Heart left ventricle (tissue), 16 donors: Measurements from ENCODE around the gene LAMB3. TPM values are rescaled to one million over a fixed set of nuclear protein-coding genes. Genes with fewer than 3 reads are reported as not detected.
A peak's percentile ranks its signal among the peaks of the same experiment; 100 is the strongest.

Source experiments
- ATAC-seq, 4 donors: fragments of 200-7000 bp; cut with Tn5 transposase; one replicate each; pipeline ENCODE4 v1.9.1; 2020 to 2022; ENCODE audit warnings: moderate library complexity in 4 of 4, mild to moderate bottlenecking in 3 of 4, moderate number of reproducible peaks in 1 of 4
- DNase-seq, 5 donors: peaks; one replicate each; pipeline ENCODE4 v3.0.0-alpha.2; 2020
- H3K27ac ChIP-seq, 12 donors: fragments of 200-600 bp; sonication (generic) in 4 of 12; one replicate each; pipeline versions ENCODE4 v1.5.0 to v1.8.0; 2016 to 2022; ENCODE audit warnings: mild to moderate bottlenecking in 2 of 12
- H3K27me3 ChIP-seq, 9 donors: fragments of 200-600 bp; sonication (generic) in 2 of 9; one replicate each; pipeline versions ENCODE4 v1.5.1 to v1.8.0; 2016 to 2022; ENCODE audit warnings: mild to moderate bottlenecking in 3 of 9
- H3K36me3 ChIP-seq, 9 donors: fragments of 200-600 bp; sonication (generic) in 2 of 9; one replicate each; pipeline versions ENCODE4 v1.5.0 to v1.8.0; 2018 to 2022; ENCODE audit warnings: mild to moderate bottlenecking in 2 of 9
- H3K4me1 ChIP-seq, 12 donors: fragments of 200-600 bp; sonication (generic) in 4 of 12; one replicate each; pipeline versions ENCODE4 v1.5.0 to v1.8.0; 2016 to 2022; ENCODE audit warnings: mild to moderate bottlenecking in 3 of 12
- H3K4me3 ChIP-seq, 12 donors: fragments of 200-600 bp; sonication (generic) in 4 of 12; one replicate each; pipeline versions ENCODE4 v1.5.0 to v1.8.0; 2017 to 2022; ENCODE audit warnings: mild to moderate bottlenecking in 9 of 12, moderate library complexity in 4 of 12
- H3K9me3 ChIP-seq, 12 donors: fragments of 200-600 bp; sonication (generic) in 4 of 12; one replicate each; pipeline versions ENCODE4 v1.5.0 to v1.8.0; 2016 to 2022; ENCODE audit warnings: mild to moderate bottlenecking in 1 of 12
- POLR2A ChIP-seq, 2 donors: fragments of 450-650 bp; IDR thresholded peaks; one replicate each; pipeline ENCODE4 v1.6.1; 2017; ENCODE audit warnings: antibody characterized with exemption in 2 of 2, mild to moderate bottlenecking in 2 of 2, moderate library complexity in 2 of 2
- WGBS, 4 donors: extraction: QIAGEN DNeasy Blood & Tissue Kit in 2 of 4; methylation state at CpG; one replicate each; pipeline versions ENCODE4 v1.1.5 to v1.1.7; 2013 to 2018; 5-methylcytosine and 5-hydroxymethylcytosine counted together
- intact Hi-C, 10 donors: fragments of 100-400 bp; cut with DNase I; formaldehyde crosslinking; loops; one replicate each; pipeline versions ENCODE4 v1.11.1 to v1.14.2; 2022
- polyA plus RNA-seq, 2 donors: library from polyadenylated mRNA; stranded (reverse); fragments of 200-250 nt; gene quantifications; one replicate each; pipeline ENCODE4 v1.2.3, GENCODE V29; 2013
- total RNA-seq, 9 donors: library from RNA; depleted of rRNA in 2 of 9; stranded (reverse); fragments of >200 nt in 2 of 9; fragmentation: NEBNext Ultra II Directional in 3 of 9; extraction: Animal tissue kit (Norgen Biotek cat#: 25700) in 3 of 9; gene quantifications; one replicate each; pipeline versions ENCODE4 v1.1.0 to v1.2.4, GENCODE V29; 2016 to 2023
- TF ChIP-seq, protein P1 (sequence below), 12 donors: fragments of 200-600 bp; sonication (generic) in 4 of 12; IDR thresholded peaks; one replicate each; pipeline versions ENCODE4 v1.5.0 to v1.8.0; 2018 to 2022; ENCODE audit warnings: antibody characterized with exemption in 12 of 12, mild to moderate bottlenecking in 5 of 12
- donor health status: ischemic (EF 13 %, LVEDD 7.1; RV severe dilation, severe dysfunction).
- donor health status: healthy with polysubstance abuse.
- donor health status: DM: no; HTN: yes; CAD: no.
- donor health status: DM: no; HTN: no; CAD: no.
- donor health status: ischemic (EF 25% LVEDD 6.9; RV normal size, moderate dysfunction).
- donor health status: ischemic (EF 25% LVEDD 5.7; RV mildly dilated, moderate dysfunction).
- donor health status: healthy.
- donor health status: DM: yes; HTN: yes; CAD: no.
- donor health status: ischemic (EF 35%, LVEDD 5.7; RV mildly dilated, moderate dysfunction).
- donor health status: nonischemic (EF 11% LVEDD 7.7; RV severe dilation, severe dysfunction).
- donor health status: DM: yes; HTN: yes; CAD: no.
- donor health status: PGD.
- donor health status: ischemic (EF 29% LVEDD 5.4; RV normal size, mild dysfunction).
- donor health status: nonischemic (EF 23%, LVEDD 6.1; RV moderate dilation, normal function).

The LAMB3 gene
- total and polyA plus RNA-seq, 11 donors, result 0.83 to 7.4 (median 3.6) TPM

DNA sequence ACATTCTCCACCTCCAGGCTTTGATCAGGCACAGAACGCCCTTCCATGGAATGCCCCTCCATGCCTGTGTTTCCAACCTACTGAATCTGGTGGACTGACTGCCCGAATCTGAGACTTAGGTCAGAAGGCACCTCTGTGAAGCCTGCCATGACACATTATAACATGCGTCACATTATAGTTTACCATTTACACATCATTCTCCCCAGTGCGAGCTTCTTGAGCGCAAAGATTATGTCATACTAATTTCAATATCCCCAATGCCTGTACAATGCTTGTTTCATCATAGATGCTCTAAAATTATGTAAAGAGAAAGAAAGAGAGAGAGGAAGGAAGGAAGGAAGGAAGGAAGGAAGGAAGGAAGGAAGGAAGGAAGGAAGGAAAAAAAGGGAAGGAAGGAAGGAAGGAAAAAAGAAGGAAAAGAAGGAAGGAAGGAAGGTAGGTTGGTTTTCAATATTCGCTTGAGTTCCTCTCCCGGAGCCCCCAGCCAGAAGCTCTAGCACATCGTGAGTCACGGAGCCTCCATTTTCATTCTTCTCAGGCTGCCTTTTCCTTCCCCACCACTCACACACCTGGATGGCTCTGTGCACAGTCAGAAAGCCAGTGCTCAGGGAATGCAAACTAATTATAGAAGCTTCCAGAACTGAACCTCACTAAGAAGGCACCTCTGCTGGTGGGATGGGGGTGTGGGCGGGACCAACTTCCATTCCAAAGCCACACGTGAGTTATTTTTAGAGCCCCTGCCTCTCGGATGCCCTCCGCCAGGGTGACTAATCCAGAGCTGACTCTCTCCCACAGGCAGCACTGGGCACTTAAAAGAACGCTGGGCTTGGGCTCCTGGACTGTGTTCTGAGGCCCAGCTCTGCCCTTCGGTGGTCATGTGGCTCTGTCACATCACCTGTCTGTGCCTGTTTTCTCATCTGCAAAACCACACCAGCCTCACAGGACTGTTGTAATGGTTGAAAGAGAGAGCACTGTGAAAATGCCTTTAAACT lies 27.4 kb downstream of the LAMB3 start:
- peak in 4 of 5 donors; percentile 65 to 82 (median 74) for DNase-seq
- Histone ChIP-seq H3K4me1 (peaks cover 0 to 61% (median 38%) of the 10 kb centered on the region in 12 donors), H3K36me3 (no peaks in the 10 kb centered on the region), H3K9me3 (no peaks in the 10 kb centered on the region), H3K4me3 (no peak overlapping the region), H3K27ac (peak overlapping the region in 11 of 12 donors; percentile 37 to 80 (median 56)), H3K27me3 (no peaks in the 10 kb centered on the region)
- TF ChIP-seq, protein P1, sequence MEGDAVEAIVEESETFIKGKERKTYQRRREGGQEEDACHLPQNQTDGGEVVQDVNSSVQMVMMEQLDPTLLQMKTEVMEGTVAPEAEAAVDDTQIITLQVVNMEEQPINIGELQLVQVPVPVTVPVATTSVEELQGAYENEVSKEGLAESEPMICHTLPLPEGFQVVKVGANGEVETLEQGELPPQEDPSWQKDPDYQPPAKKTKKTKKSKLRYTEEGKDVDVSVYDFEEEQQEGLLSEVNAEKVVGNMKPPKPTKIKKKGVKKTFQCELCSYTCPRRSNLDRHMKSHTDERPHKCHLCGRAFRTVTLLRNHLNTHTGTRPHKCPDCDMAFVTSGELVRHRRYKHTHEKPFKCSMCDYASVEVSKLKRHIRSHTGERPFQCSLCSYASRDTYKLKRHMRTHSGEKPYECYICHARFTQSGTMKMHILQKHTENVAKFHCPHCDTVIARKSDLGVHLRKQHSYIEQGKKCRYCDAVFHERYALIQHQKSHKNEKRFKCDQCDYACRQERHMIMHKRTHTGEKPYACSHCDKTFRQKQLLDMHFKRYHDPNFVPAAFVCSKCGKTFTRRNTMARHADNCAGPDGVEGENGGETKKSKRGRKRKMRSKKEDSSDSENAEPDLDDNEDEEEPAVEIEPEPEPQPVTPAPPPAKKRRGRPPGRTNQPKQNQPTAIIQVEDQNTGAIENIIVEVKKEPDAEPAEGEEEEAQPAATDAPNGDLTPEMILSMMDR (IDR thresholded peaks at IDR 0.05), result peak in 4 of 12 donors; percentile 13 to 23 (median 15)
- TF ChIP-seq POLR2A (IDR thresholded peaks at IDR 0.05), result no peak
- WGBS, 4 donors, result 68 to 74% (median 72%) methylated on average over 12 to 15 of the region's 15 CpGs
- peak; percentile 72 to 83 (median 80) for ATAC-seq
- intact Hi-C loops, result loop anchor here in 9 of 10 donors (5.0 to 10.0 kb wide), 7 partner anchors 33 to 122 kb away; partner anchors contain the start of gene G0S2 (in 1 of the 9)

GRCh38 chr1:209622841-209623829 lies 29.1 kb downstream of the LAMB3 start:
- Histone ChIP-seq H3K27me3 (no peaks in the 10 kb centered on the region), H3K27ac (peak overlapping the region in 2 of 12 donors; percentile 65 to 69), H3K9me3 (no peaks in the 10 kb centered on the region), H3K4me3 (no peak overlapping the region), H3K36me3 (no peaks in the 10 kb centered on the region), H3K4me1 (peaks cover 0 to 72% (median 43%) of the 10 kb centered on the region in 12 donors)
- WGBS, 4 donors, result 92 to 98% (median 93%) methylated on average over 21 to 24 of the region's 24 CpGs
- intact Hi-C loops, result loop anchor here in 2 of 10 donors (5.0 to 10.0 kb wide), 2 partner anchors 36 to 72 kb away; no protein-coding TSS in a partner anchor
- no peak for ATAC-seq
- TF ChIP-seq, protein P1 (IDR thresholded peaks at IDR 0.05), result no peak
- TF ChIP-seq POLR2A (IDR thresholded peaks at IDR 0.05), result no peak
- DNase-seq, result no peak

DNA sequence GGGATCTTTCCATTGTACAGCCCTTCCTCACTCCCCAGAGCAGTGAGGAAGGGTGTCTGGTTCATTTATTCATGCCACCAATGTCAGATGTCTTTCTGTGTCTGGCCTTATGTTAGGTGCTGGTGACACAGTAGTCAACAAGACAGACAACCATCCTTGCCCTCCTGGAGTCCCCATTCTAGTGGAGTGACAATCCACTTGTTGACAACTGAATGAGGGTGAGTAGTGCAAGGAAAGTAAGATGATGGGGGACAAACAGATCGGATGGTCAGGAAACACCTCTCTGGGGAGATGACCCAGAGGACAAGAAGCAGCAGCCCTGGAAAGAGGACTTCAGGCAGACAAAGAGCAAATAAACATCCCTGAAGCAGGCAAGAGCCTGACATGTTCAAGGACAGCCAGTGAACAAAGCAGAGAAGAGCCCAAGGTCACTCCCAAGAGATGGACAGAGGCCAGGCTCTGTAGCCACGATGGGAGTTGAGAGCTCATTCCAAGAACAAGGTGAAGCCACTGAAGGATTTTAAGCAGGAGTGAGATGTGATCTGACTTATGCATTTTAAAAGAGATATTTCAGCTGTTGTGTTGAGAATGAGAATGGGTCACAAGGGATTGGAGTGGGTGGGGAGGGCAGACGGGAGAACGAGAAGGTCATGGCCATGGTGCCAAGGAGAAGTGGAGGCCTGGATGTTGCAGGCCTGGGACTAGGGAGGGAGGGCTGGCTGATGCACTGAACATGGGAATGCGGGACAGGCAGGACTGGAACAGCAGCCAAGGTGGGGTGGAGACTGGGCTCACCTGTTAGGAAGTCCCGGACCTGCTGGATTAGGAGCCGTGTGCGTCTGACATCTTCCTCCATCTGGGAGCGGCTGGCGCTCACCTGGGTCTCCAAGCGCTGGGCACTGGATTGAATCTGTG lies 30.2 kb downstream of the LAMB3 start:
- H3K9me3 ChIP-seq, result no peaks in the 10 kb centered on the region
- WGBS, 4 donors, result 69 to 73% (median 71%) methylated on average over 11 of the region's 11 CpGs
- peak in 1 of 5 donors; percentile 33 for DNase-seq
- H3K4me3 ChIP-seq, result no peak overlapping the region
- TF ChIP-seq, protein P1 (IDR thresholded peaks at IDR 0.05), result no peak
- no peak for TF ChIP-seq POLR2A (IDR thresholded peaks at IDR 0.05)
- ATAC-seq, result peak in 1 of 4 donors; percentile 8
- no peaks in the 10 kb centered on the region for H3K36me3 ChIP-seq
- peaks cover 0 to 73% (median 39%) of the 10 kb centered on the region in 12 donors for H3K4me1 ChIP-seq
- intact Hi-C loops, result loop anchor here in 2 of 10 donors (5.0 to 10.0 kb wide), 2 partner anchors 35 to 73 kb away; no protein-coding TSS in a partner anchor
- H3K27ac ChIP-seq, result peak overlapping the region; percentile 4 to 74 (median 50)
- no peaks in the 10 kb centered on the region for H3K27me3 ChIP-seq
